Panc1 (cell line): Measurements from ENCODE around the gene SNORC.

Experiments
- CTCF ChIP-seq: fragments of 450-650 bp; IDR thresholded peaks from 2 replicates; pipeline ENCODE4 v1.5.1; 2017; ENCODE audit warnings: mild to moderate bottlenecking
- REST ChIP-seq, 2 experiments: IDR thresholded peaks; 2 replicates each; pipeline ENCODE4 v1.6.1; 2011 to 2012; ENCODE audit warnings: low read depth in 2 of 2, control low read depth in 1 of 2, low read length in 1 of 2, mild to moderate bottlenecking in 1 of 2, moderate library complexity in 1 of 2; ENCODE audit not compliant: insufficient read depth in 1 of 2

GRCh38 chr2:232901736-232902578, 31.9 kb downstream of the SNORC start:
- no peak for TF ChIP-seq CTCF
- TF ChIP-seq REST (IDR thresholded peaks at IDR 0.05; ENCODE audit: insufficient read depth in 1 of 2, low read depth in 2 of 2, low read length in 1 of 2) = no peak
